Lower lobe of right lung (tissue), 2 donors: ENCODE results near the gene WLS. TPM values are rescaled to one million over a fixed set of nuclear protein-coding genes. Genes with fewer than 3 reads are reported as not detected.

Source experiments
- ATAC-seq, 2 donors: fragments of 200-7000 bp; cut with Tn5 transposase; one replicate each; pipeline ENCODE4 v1.9.1; 2020 to 2022; ENCODE audit warnings: mild to moderate bottlenecking in 2 of 2, moderate library complexity in 2 of 2
- DNase-seq: peaks from one replicate; pipeline ENCODE4 v3.0.0-alpha.2; 2020
- H3K27ac ChIP-seq: fragments of 200-600 bp; one replicate; pipeline ENCODE4 v1.8.0; 2022
- H3K27me3 ChIP-seq: fragments of 200-600 bp; one replicate; pipeline ENCODE4 v1.8.0; 2022; ENCODE audit warnings: low read depth
- H3K36me3 ChIP-seq: fragments of 200-600 bp; one replicate; pipeline ENCODE4 v1.8.0; 2022; ENCODE audit warnings: mild to moderate bottlenecking
- H3K4me1 ChIP-seq: fragments of 200-600 bp; one replicate; pipeline ENCODE4 v1.8.0; 2022
- H3K4me3 ChIP-seq: fragments of 200-600 bp; one replicate; pipeline ENCODE4 v1.8.0; 2022; ENCODE audit warnings: mild to moderate bottlenecking
- H3K9me3 ChIP-seq: fragments of 200-600 bp; one replicate; pipeline ENCODE4 v1.8.0; 2022
- CTCF ChIP-seq: fragments of 200-600 bp; IDR thresholded peaks from one replicate; pipeline ENCODE4 v1.8.0; 2022; ENCODE audit warnings: antibody characterized with exemption, mild to moderate bottlenecking
- intact Hi-C: fragments of 100-400 bp; cut with DNase I; formaldehyde crosslinking; loops from one replicate; pipeline ENCODE4 v1.11.0; 2022
- total RNA-seq: library from RNA; stranded (reverse); fragmentation: NEBNext Ultra II Directional; extraction: Animal tissue kit (Norgen Biotek cat#: 25700); gene quantifications from one replicate; pipeline ENCODE4 v1.2.1, GENCODE V29; 2021
- donor health status: DM: no; HTN: yes; CAD: no; lungs with severe emphysema.

Gene WLS
- total RNA-seq, 1 donor from 2014 or later = 85.2 TPM

GRCh38 chr1:68120136-68120791, 112.1 kb downstream of the WLS start:
- no peak overlapping the region for H3K27ac ChIP-seq
- no peaks in the 10 kb centered on the region for H3K9me3 ChIP-seq
- no peak overlapping the region for H3K4me3 ChIP-seq
- no peaks in the 10 kb centered on the region for H3K4me1 ChIP-seq
- H3K36me3 ChIP-seq = peaks cover 13% of the 10 kb centered on the region
- ATAC-seq (peak; percentile 81 to 82), DNase-seq (no peak)
- peak; percentile 86 for TF ChIP-seq CTCF
- intact Hi-C loops = no loop called here
- H3K27me3 ChIP-seq = no peaks in the 10 kb centered on the region

GRCh38 chr1:68119445-68119844, 112.9 kb downstream of the WLS start:
- Histone ChIP-seq H3K4me1 (no peaks in the 10 kb centered on the region), H3K4me3 (no peak overlapping the region), H3K36me3 (peaks cover 6% of the 10 kb centered on the region), H3K9me3 (no peaks in the 10 kb centered on the region), H3K27ac (no peak overlapping the region), H3K27me3 (no peaks in the 10 kb centered on the region)
- intact Hi-C loops = loop anchor here (5.0 kb wide), 1 partner anchor 223 kb away; no protein-coding TSS in a partner anchor
- no peak for ATAC-seq
- no peak for DNase-seq
- no peak for TF ChIP-seq CTCF

GRCh38 chr1:68117416-68117815, 114.9 kb downstream of the WLS start:
- no peak overlapping the region for H3K27ac ChIP-seq
- no peaks in the 10 kb centered on the region for H3K9me3 ChIP-seq
- TF ChIP-seq CTCF = no peak
- peaks cover 2% of the 10 kb centered on the region for H3K4me1 ChIP-seq
- no peak overlapping the region for H3K4me3 ChIP-seq
- H3K27me3 ChIP-seq = no peaks in the 10 kb centered on the region
- no peak for ATAC-seq
- intact Hi-C loops = loop anchor here (5.0 kb wide), 1 partner anchor 225 kb away; no protein-coding TSS in a partner anchor
- no peaks in the 10 kb centered on the region for H3K36me3 ChIP-seq
- no peak for DNase-seq

GRCh38 chr1:68116643-68117235, 115.6 kb downstream of the WLS start:
- ATAC-seq = peak; percentile 21 to 31
- TF ChIP-seq CTCF = peak; percentile 89
- H3K4me3 ChIP-seq = peak overlapping the region; percentile 20
- H3K27ac ChIP-seq = no peak overlapping the region
- no peak for DNase-seq
- no peaks in the 10 kb centered on the region for H3K36me3 ChIP-seq
- no peaks in the 10 kb centered on the region for H3K9me3 ChIP-seq
- H3K27me3 ChIP-seq = no peaks in the 10 kb centered on the region
- H3K4me1 ChIP-seq = peaks cover 9% of the 10 kb centered on the region
- intact Hi-C loops = loop anchor here (5.0 kb wide), 1 partner anchor 226 kb away; no protein-coding TSS in a partner anchor

GRCh38 chr1:68115308-68115707, 117.0 kb downstream of the WLS start:
- H3K9me3 ChIP-seq = no peaks in the 10 kb centered on the region
- H3K27ac ChIP-seq = no peak overlapping the region
- no peaks in the 10 kb centered on the region for H3K36me3 ChIP-seq
- TF ChIP-seq CTCF = no peak
- no peak for ATAC-seq
- DNase-seq = no peak
- peaks cover 10% of the 10 kb centered on the region for H3K4me1 ChIP-seq
- H3K4me3 ChIP-seq = no peak overlapping the region
- no peaks in the 10 kb centered on the region for H3K27me3 ChIP-seq
- intact Hi-C loops = loop anchor here (5.0 kb wide), 1 partner anchor 227 kb away; no protein-coding TSS in a partner anchor
